GM18505 (cell line): ENCODE measurements around the gene SLC25A45.

ENCODE experiments used
- ATAC-seq: cut with Tn5 transposase; IDR thresholded peaks from one replicate; pipeline ENCODE4 v1.9.1; 2021; ENCODE audit not compliant: unreplicated experiment
- POLR2A ChIP-seq: IDR thresholded peaks from 4 replicates; pipeline ENCODE4 v1.6.1; 2011; ENCODE audit warnings: borderline replicate concordance; ENCODE audit not compliant: insufficient read depth, insufficient read length; ENCODE audit errors: extremely low read depth

Gene SLC25A45

GRCh38 chr11:65382033-65382803 is at the start of gene SLC25A45:
SLC25A45 (minus strand) TSS chr11:65382646; CDS start chr11:65381951, 695 bp downstream.
- TF ChIP-seq POLR2A = peak; percentile 84
- peak; percentile 51 for ATAC-seq

GRCh38 chr11:65431451-65432099 is 49.1 kb upstream of the SLC25A45 start:
- no peak for TF ChIP-seq POLR2A
- ATAC-seq = no peak

DNA sequence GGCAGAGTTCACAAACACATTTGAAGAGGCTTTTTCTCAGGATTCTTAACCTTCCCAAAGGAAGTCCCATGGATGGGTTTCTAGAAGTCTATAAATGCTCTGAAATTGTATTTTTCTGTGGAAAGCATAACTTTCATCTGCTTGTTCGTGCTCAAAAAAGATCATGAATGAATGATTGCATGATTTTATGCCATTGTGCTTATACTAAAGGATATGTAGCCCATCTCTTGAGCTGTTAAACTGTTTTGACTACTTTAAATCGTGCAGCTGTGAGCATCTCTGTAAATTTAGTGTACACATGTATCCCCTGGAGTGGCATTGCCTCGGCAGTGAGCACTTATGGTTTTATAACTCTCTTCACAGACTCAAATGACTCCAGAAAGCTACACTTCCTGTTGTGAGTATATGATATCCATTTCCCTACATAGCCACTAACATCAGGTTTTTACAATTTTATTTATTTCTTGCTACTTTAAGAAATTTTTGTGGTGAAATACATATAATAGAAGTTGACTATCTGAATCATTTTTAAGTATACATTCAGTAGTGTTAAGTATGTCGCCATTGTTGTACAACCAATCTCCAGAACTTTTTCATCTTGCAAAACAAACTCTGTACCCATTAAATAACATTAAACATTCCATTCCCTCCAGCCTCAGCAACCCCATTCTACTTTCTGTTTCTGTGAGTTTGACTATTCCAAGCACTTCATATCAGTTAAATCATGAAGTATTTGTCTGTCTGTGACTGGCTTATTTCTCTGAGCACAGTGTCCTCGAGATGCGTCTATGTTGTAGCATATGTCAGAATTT is 48.2 kb upstream of the SLC25A45 start:
- TF ChIP-seq POLR2A = no peak
- ATAC-seq = no peak

DNA sequence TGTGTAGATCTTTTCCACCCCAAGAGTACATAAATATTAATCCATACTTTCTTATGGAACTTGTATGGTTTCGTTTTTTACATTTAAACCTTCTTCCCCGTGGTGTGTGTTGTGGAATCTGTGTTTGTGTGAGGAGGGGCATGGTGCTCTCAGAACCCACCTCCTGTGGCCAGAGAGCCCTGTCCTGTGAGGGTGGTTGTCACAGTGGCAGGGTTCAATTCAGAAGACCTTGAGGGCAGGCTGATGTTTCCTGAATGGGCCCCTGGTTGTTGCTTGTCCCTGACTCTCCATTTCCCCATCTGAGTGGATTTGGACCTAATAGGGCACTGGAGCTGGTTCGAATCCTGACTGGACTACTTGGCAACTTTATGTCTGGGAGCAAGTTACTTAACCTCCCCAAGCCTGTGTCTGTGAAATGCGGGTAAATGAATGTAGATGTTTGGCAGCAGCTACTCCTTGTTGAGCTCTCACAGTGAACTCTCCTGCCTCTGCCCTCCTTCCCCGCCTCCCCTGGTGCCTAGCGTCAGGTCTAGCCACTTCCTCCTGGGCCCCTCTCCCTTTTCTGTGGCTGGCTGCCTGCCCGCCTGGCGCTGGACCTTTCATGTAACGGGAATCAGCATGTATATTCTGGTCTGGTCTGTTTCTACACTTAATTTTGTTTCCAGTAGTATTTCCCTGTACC is 47.4 kb upstream of the SLC25A45 start:
- ATAC-seq = no peak
- peak; percentile 46 for TF ChIP-seq POLR2A

- TF ChIP-seq POLR2A = peak; percentile 52
Observed at GRCh38 chr11:65429068-65429681, 46.7 kb upstream of the SLC25A45 start.

DNA sequence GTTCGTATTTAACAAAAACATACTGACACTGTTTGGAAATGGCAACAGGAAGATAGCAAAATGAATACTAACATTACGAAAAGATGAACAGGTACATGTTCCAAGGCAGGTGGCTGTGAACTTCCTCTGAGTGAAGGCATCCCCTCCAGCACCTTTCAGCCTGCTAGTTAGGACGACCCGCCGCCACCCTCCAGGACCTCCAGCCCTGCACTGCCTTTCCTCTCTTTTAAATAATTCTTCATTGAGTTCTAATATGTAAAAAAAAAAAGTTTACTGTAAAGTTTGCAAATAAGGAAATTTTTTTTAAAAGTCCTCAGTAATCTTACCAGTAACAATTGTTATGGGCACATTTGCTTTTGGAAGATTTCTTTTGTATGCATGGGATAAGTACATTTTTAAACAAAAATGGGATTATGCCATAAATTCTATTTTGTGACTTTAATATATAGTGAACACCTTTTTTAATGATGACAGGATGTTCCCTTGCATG is 46.2 kb upstream of the SLC25A45 start:
- peak; percentile 58 for TF ChIP-seq POLR2A
- ATAC-seq = no peak

More at GRCh38 chr11:65429068-65429681, 46.7 kb upstream of the SLC25A45 start:
- no peak for ATAC-seq

GRCh38 chr11:65427691-65428577 is 45.5 kb upstream of the SLC25A45 start:
- peak; percentile 65 for TF ChIP-seq POLR2A
- no peak for ATAC-seq

DNA sequence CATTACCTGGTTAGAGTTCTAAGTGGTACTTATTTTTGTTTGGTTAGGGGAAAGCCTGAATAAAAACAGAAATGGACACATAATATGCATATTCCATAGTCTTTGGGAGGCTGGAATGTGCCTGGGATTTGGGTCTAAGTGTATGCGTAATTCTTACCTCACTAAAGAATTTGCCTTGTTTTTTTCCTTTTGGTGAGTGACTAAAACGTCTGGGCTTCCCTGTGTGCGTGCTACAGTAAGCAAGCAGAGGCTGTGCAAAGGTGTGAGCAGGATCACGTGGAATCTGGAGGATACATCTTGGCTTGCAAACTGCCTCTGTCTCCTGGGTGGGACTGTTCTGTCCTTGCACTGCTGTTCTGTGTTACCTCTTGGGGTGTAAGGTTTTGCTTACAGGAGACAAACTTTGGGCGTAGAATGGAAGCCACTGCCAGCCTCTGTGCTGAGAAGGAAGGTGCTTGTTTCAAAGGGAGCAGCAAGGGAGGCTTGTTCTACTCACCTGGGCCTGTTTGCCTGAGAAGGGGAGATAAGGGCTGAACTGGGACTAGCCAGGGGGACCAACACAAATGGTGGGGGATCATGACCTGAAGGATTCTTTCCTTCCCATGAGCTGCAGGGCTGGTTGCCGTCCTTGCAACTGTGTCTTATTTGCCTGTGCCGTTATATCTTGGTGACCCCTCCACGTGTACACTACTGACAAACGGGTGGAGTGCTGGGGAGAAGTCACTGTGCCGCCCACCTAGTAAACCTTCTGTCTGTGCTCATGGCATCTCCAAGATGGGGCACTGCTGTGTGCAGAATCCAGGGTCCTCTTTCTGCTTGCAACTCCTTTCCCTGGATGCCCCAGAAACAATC is 44.6 kb upstream of the SLC25A45 start:
- ATAC-seq = no peak
- TF ChIP-seq POLR2A = peak; percentile 92

DNA sequence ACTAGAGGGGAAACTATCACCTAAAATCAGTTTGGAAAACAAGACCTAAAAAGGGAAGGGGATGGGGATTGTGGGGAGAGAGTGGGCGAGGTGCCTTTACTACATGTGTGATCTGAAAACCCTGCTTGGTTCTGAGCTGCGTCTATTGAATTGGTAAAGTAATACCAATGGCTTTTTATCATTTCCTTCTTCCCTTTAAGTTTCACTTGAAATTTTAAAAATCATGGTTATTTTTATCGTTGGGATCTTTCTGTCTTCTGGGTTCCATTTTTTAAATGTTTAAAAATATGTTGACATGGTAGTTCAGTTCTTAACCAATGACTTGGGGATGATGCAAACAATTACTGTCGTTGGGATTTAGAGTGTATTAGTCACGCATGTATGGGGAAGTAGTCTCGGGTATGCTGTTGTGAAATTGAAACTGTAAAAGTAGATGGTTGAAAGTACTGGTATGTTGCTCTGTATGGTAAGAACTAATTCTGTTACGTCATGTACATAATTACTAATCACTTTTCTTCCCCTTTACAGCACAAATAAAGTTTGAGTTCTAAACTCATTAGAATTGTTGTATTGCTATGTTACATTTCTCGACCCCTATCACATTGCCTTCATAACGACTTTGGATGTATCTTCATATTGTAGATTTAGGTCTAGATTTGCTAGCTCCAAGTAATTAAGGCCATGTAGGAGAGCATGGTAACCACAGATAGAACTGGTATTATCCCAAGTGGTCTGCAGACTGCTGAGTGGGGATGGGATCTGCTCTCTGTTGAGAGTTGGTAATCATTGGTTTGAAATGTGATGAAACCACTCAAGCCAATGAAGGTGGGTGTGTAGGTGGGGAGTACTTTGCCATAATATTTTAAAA is 43.8 kb upstream of the SLC25A45 start:
- no peak for ATAC-seq
- peak; percentile 68 for TF ChIP-seq POLR2A
